GM06990 (cell line): ENCODE results near the gene HLX.

Experiments
- DNase-seq: peaks from one replicate; pipeline ENCODE4 v3.0.0-alpha.2; 2011; ENCODE audit not compliant: insufficient read length; ENCODE audit errors: extremely low read depth
- H3K27me3 ChIP-seq: replicated peaks from 2 replicates; pipeline ENCODE4 v1.6.0; 2011; ENCODE audit warnings: low read length; ENCODE audit not compliant: control insufficient read depth, insufficient read depth
- H3K36me3 ChIP-seq: 2 replicates; pipeline ENCODE4 v1.5.1; 2011; ENCODE audit warnings: low read length; ENCODE audit not compliant: control insufficient read depth, insufficient read depth
- H3K4me3 ChIP-seq: replicated peaks from 2 replicates; pipeline ENCODE4 v1.5.1; 2011; ENCODE audit warnings: low read depth, mild to moderate bottlenecking, control low read depth, low read length
- TF ChIP-seq, protein P1 (sequence below): IDR thresholded peaks from 2 replicates; pipeline ENCODE4 v1.5.1; 2011; ENCODE audit warnings: low read length, control low read depth, mild to moderate bottlenecking, inconsistent platforms; ENCODE audit not compliant: insufficient read depth, poor library complexity, severe bottlenecking

HLX gene

DNA sequence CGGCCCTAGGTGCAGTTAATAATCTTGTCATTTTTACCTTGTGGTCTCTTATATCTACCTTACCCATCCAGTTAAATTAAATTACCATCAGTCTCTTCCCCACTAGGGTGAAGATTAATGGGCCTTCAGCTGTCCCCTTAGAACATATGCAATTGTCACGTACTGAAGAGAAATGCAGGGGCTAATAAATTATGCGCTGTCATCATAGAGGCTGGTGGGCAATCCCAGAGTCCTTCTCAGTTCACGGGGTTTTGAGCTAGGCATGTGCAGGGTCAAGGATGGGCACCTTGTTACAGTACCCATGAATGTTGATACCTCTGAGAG is 35.8 kb downstream of the HLX start:
- Histone ChIP-seq H3K36me3 (no peaks in the 10 kb centered on the region), H3K4me3 (no peak overlapping the region), H3K27me3 (no peaks in the 10 kb centered on the region)
- TF ChIP-seq, protein P1, sequence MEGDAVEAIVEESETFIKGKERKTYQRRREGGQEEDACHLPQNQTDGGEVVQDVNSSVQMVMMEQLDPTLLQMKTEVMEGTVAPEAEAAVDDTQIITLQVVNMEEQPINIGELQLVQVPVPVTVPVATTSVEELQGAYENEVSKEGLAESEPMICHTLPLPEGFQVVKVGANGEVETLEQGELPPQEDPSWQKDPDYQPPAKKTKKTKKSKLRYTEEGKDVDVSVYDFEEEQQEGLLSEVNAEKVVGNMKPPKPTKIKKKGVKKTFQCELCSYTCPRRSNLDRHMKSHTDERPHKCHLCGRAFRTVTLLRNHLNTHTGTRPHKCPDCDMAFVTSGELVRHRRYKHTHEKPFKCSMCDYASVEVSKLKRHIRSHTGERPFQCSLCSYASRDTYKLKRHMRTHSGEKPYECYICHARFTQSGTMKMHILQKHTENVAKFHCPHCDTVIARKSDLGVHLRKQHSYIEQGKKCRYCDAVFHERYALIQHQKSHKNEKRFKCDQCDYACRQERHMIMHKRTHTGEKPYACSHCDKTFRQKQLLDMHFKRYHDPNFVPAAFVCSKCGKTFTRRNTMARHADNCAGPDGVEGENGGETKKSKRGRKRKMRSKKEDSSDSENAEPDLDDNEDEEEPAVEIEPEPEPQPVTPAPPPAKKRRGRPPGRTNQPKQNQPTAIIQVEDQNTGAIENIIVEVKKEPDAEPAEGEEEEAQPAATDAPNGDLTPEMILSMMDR = no peak
- DNase-seq = no peak

DNA sequence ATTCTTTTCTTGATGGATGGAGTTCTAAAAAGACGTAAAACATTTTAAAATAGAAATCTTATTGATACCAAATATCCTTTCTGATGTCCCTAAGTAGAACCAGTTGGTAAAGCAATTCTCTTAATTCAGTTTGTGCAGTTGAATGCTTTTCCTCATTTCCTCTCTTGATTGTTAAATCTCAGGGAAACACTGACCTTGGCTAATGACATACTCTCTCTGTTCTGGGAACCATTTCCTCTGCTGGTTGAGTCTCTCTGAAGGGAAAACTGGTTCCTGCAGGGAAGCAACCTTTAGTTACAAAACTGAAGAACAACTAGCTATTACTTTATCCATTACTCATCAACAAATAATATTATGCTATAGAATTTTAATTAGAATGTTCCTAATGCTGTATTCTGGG is 36.7 kb downstream of the HLX start:
- DNase-seq = no peak
- Histone ChIP-seq H3K27me3 (no peaks in the 10 kb centered on the region), H3K36me3 (no peaks in the 10 kb centered on the region), H3K4me3 (no peak overlapping the region)
- TF ChIP-seq, protein P1 = no peak

DNA sequence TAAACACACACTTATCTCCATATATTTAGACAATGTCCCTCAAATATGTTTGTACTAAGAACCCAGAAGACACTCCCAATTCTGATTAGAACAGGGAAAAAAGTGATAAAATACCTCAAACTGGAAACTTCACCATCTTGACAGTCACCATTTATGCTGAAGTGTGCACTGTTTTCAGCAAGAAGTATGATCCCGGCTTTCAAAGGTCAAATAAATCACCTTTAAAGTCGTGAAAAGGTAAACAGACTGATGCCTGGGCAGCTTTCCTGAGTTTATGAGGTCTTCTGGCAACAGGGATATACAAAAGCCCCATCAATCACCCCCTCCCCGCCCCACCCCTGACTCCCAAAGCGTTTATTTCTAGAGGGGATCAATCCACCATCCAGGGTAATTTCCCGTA is 37.9 kb downstream of the HLX start:
- Histone ChIP-seq H3K27me3 (no peaks in the 10 kb centered on the region), H3K4me3 (no peak overlapping the region), H3K36me3 (no peaks in the 10 kb centered on the region)
- no peak for DNase-seq
- TF ChIP-seq, protein P1 = no peak

DNA sequence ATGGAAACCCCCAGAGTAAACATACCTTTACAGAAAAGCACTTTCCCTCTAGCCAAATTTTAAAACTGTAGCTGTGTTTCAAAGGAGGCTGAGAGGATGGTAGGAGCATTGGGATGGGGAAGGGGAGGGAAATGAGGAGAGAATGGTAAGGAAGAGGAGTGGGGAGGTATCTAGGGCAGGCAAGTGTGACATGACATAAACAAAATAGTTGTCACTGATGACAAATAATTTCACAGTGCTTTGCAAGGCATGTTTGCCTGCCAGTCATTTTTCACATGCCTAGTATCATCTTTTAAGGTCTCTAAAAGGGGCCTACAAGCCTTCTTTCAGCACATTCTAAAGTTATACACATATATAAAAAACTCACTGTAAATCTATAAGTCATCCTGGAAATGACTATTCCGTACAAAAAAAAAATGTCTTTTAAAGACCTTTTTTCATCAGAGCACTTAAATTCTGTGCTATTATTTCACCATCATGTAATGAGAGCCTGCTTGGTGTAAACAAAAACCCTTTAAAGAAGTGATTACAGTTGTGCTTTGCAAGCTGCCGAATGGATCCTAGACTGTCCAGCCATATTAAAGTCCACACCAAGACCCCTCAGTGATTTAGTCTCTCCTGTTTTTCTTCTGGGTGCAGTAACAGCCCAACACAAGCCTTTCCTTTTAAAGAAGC is 38.4 kb downstream of the HLX start:
- H3K27me3 ChIP-seq = no peaks in the 10 kb centered on the region
- no peaks in the 10 kb centered on the region for H3K36me3 ChIP-seq
- TF ChIP-seq, protein P1 = no peak
- DNase-seq = no peak
- H3K4me3 ChIP-seq = no peak overlapping the region

DNA sequence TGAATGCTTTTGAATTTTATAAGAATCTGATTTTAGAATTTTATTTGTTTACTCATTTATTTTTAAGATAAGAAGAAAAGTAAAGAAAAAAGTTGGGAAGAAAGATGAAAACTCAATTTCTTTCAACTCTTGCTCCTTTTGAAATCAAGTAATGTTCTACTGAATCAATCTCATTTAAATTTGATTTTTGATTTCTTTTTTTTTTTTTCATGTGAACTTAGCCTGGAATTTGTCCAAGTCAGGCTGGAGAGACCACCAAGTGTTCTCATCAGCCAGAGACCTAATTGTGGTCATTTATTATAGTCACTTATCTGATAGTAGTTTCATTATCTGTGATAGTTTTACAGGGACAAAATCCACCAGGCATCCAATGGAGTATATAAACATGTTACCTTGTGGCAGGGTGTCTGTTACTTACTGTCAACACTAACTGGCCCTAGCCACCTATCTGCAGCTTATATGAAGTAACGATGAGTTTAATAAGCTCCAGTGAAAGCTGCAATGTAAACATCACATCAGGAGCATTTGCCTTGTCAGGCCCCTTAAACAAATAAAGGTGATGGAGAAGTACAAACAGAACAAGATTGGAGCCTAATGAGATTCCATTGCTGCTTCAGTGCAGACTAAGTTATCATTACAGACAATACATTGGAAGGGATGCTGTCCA is 39.2 kb downstream of the HLX start:
- no peak for DNase-seq
- no peak overlapping the region for H3K4me3 ChIP-seq
- H3K27me3 ChIP-seq = no peaks in the 10 kb centered on the region
- TF ChIP-seq, protein P1 = no peak
- no peaks in the 10 kb centered on the region for H3K36me3 ChIP-seq

DNA sequence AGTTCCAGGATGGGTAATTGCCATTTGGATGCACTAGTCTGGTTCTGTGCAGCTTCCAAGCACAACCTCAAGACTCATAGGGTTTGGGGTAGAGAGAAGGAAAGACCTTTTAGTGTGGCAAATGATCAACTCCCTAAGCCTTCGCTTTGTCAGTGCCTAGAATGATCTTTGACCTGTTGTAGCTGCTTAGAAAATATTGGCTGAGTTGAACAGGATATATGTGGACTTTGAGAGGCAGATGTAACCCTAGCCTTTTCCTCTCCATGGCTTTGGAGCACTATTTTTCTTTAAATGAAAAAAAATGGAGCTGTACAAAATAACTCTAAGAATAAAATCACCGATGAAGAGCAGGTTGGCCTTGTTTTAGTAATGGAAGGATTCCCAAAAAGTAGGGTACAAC is 41.7 kb downstream of the HLX start:
- no peak for DNase-seq
- no peak overlapping the region for H3K4me3 ChIP-seq
- no peaks in the 10 kb centered on the region for H3K36me3 ChIP-seq
- TF ChIP-seq, protein P1 = no peak
- H3K27me3 ChIP-seq = no peaks in the 10 kb centered on the region
